Measurements from ENCODE around the gene NHSL2.
A peak's percentile ranks its signal among the peaks of the same experiment; 100 is the strongest.

Gene NHSL2

GRCh38 chrX:71992711-71993110 is 82.1 kb downstream of the NHSL2 start:
- DNase-seq, result peak in 2 of 4 experiments; percentile 13 to 17

- DNase-seq, result no peak
These were observed 82.7 kb downstream of the NHSL2 start for GRCh38 chrX:71993371-71993770.

- no peak for DNase-seq
These were observed 84.0 kb downstream of the NHSL2 start for GRCh38 chrX:71994601-71995000.

- no peak for DNase-seq
These were observed 84.5 kb downstream of the NHSL2 start for GRCh38 chrX:71995122-71995521.

- no peak for DNase-seq
These were observed 85.5 kb downstream of the NHSL2 start for GRCh38 chrX:71996136-71996535.

- DNase-seq, result no peak
These were observed 86.2 kb downstream of the NHSL2 start for GRCh38 chrX:71996826-71997225.

GRCh38 chrX:71997320-71997719 is 86.7 kb downstream of the NHSL2 start:
- no peak for DNase-seq

- DNase-seq, result no peak
These were observed 88.3 kb downstream of the NHSL2 start for GRCh38 chrX:71998836-71999509.

- DNase-seq, result no peak
These were observed 88.9 kb downstream of the NHSL2 start for GRCh38 chrX:71999535-71999934.

GRCh38 chrX:72001471-72001870 is 90.8 kb downstream of the NHSL2 start:
- no peak for DNase-seq

- no peak for DNase-seq
These were observed 91.3 kb downstream of the NHSL2 start for GRCh38 chrX:72001906-72002305.

- DNase-seq, result no peak
These were observed 92.2 kb downstream of the NHSL2 start for GRCh38 chrX:72002875-72003274.

- DNase-seq, result no peak
These were observed 93.4 kb downstream of the NHSL2 start for GRCh38 chrX:72003811-72004750.

GRCh38 chrX:72005046-72005445 is 94.4 kb downstream of the NHSL2 start:
- no peak for DNase-seq

- no peak for DNase-seq
These were observed 95.8 kb downstream of the NHSL2 start for GRCh38 chrX:72006461-72006860.

GRCh38 chrX:72009731-72010130 is 99.1 kb downstream of the NHSL2 start:
- no peak for DNase-seq

- no peak for DNase-seq
These were observed 101.1 kb downstream of the NHSL2 start for GRCh38 chrX:72011734-72012133.

- DNase-seq, result no peak
These were observed 104.7 kb downstream of the NHSL2 start for GRCh38 chrX:72015383-72015782.

GRCh38 chrX:72016881-72017783 is 106.5 kb downstream of the NHSL2 start:
- DNase-seq, result no peak

GRCh38 chrX:72018277-72019112 is 107.8 kb downstream of the NHSL2 start:
- peak; percentile 28 to 79 (median 52) for DNase-seq

GRCh38 chrX:72019487-72019886 is 108.8 kb downstream of the NHSL2 start:
- DNase-seq, result no peak

GRCh38 chrX:72020204-72020603 is 109.6 kb downstream of the NHSL2 start:
- no peak for DNase-seq

All from activated naive CD4-positive, alpha-beta T cell (primary cell).